Motor neuron (in vitro differentiated cells): Measurements from ENCODE around the gene PNPO. TPM values are rescaled to one million over a fixed set of nuclear protein-coding genes. Genes with fewer than 3 reads are reported as not detected.

Experiments used
- ATAC-seq, 8 experiments: fragments of 200-7000 bp; cut with Tn5 transposase; replicated peaks in 6 of 8; 2 replicates each; pipeline ENCODE4 v1.8.0; 2021; ENCODE audit warnings: mild to moderate bottlenecking in 8 of 8, moderate library complexity in 8 of 8
- H3K27ac ChIP-seq, 2 donors: fragments of 250-450 bp; sonication (Bioruptor Pico); 2 replicates each; pipeline ENCODE4 v1.9.0; 2021; ENCODE audit warnings: antibody characterized with exemption in 2 of 2, mild to moderate bottlenecking in 2 of 2, moderate library complexity in 1 of 2
- H3K4me1 ChIP-seq, 2 donors: fragments of 250-450 bp; sonication (Bioruptor Pico); replicated peaks in 1 of 2; 2 replicates each; pipeline ENCODE4 v1.6.1; 2021; ENCODE audit warnings: antibody characterized with exemption in 2 of 2, mild to moderate bottlenecking in 2 of 2, moderate library complexity in 1 of 2
- H3K4me3 ChIP-seq, 5 donors: fragments of 250-450 bp; sonication (Bioruptor Pico); 2 replicates each; pipeline ENCODE4 v1.9.0; 2021; ENCODE audit warnings: antibody characterized with exemption in 5 of 5, mild to moderate bottlenecking in 5 of 5, moderate library complexity in 4 of 5
- WGBS, 10 experiments: fragments of 450-650 bp; shearing (Covaris generic); methylation state at CpG; one replicate each; pipeline ENCODE4 v1.0.0; 2022; 5-methylcytosine and 5-hydroxymethylcytosine counted together
- in situ Hi-C, 9 experiments: fragments of 400-800 bp; cut with MboI; loops; one replicate each; pipeline ENCODE4 v1.15.0; 2021; ENCODE audit warnings: low sequenced_read_pairs in 9 of 9, low pct_unique_long_range_greater_than_20kb in 2 of 9; ENCODE audit not compliant: unreplicated experiment in 9 of 9
- total RNA-seq, 8 experiments: library from RNA; unstranded; fragments of 300-600 nt; gene quantifications; 2 replicates each; pipeline versions ENCODE4 v1.2.3 to v1.2.4, GENCODE V29; 2022

PNPO gene
- total RNA-seq: 10 to 100 TPM in 4 of 8 experiments, 1 to 10 TPM in 4; 7.3 to 54.6 (median 10.7) TPM

DNA sequence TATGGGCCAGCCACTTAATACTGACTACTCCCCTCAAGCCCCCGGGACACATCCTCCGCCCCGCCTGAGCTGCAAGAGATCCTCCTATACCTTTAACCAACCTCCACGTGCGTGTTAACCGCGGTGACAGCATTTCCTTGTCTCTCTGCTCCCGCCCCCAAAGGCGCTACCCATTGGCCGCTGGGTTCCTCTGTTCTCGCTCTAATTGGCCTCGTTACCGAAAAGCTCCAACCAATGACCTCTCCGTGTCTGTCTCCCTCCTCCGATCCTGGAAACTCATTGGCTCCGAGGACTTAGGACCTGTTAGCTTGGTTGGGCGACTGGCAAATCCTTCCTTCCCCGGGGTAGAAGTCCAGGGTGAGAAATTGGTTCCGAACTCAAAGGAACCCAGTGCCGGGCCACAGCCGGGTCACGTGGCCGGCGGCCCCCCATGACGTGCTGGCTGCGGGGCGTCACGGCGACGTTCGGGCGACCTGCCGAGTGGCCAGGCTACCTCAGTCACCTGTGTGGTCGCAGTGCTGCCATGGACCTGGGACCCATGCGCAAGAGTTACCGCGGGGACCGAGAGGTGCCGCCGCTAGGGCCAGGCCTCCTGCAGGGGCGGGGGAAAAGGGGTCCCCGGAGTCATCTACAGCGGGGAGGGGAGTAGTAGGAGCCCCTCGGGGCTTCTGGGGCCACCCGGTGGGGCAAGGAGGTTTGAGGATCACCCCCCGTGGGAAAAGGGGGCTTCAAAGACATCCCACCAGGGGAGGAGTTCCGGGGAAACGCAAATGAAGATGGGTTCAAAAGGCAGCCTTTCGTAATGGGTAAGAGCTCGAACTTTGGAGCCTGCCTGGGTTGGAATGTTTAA lies at the start of gene PNPO:
Gene PNPO, plus strand, starts transcription at position 326 of the 850 bp plus-strand sequence. Its CDS starts 105 bp downstream, at position 431.
- in situ Hi-C loops: loop anchor here in 2 of 9 experiments (10.0 to 25.0 kb wide), 2 partner anchors 73 to 104 kb away; partner anchors contain the start of genes LRRC46 (in 1 of the 2), MRPL10 (in 1 of the 2) and SCRN2 (in 1 of the 2)
- Histone ChIP-seq H3K4me1 (peaks cover 8% of the 10 kb centered on the region in 2 donors), H3K27ac (peak within 1 kb of the TSS in 1 of 2 donors; percentile 27), H3K4me3 (peak within 1 kb of the TSS; percentile 39 to 86 (median 71))
- peak; percentile 98 to 100 (median 98) for ATAC-seq
- 0 to 20% (median 3%) methylated on average over 1 to 30 of the region's 50 CpGs; no CpG with 5 or more reads in 2 of the 10 experiments for WGBS, 10 experiments

DNA sequence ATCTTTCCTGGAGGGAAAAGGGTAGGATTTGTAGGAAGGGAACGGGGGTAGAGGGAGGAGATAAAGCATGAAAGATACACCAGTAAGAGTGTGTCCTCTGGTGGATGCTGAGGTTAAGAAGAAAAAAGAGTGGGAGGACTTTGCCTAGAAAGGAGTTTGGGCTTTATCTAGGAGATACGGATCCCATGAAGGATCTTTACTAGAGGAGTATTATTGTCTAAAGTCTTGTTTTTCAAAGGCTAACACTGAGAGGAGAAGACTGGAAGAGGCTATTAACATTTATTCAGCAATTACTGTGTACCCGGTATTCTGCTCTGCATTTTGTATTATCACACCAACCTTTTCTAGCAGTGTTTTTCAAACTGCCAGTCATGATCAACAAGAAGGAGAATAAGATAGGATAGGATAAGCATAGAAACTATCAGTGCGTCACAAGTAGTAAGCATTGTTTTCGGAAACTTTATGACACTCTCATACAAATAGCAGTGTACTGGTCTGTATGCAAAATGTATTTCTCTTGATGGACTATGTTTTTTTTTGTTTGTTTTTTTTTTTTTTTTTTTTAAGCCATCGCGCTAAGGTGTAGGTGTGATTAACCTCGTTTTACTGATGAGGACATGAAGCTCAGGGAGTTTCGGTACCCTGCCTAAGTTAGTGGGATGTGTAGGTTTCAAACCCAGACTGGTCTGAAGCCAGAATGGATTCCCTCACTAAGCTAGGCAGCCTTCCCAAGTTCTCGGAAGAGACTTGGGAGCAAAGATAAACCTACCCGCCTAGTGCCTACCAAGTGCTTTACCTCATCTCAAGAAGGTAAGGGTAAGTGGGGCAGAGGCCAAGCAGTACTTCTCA lies 46.6 kb upstream of the PNPO start:
- peaks cover 8 to 10% of the 10 kb centered on the region in 2 donors for H3K4me1 ChIP-seq
- H3K27ac ChIP-seq: peak overlapping the region in 1 of 2 donors; percentile 61
- H3K4me3 ChIP-seq: peak overlapping the region; percentile 65 to 93 (median 76)
- in situ Hi-C loops: loop anchor here in 2 of 9 experiments (5.0 to 10.0 kb wide), 2 partner anchors 50 to 52 kb away; partner anchors contain the start of gene SCRN2 (in 2 of the 2)
- 32 to 64% (median 52%) methylated on average over 2 to 10 of the region's 11 CpGs for WGBS, 10 experiments
- no peak for ATAC-seq

DNA sequence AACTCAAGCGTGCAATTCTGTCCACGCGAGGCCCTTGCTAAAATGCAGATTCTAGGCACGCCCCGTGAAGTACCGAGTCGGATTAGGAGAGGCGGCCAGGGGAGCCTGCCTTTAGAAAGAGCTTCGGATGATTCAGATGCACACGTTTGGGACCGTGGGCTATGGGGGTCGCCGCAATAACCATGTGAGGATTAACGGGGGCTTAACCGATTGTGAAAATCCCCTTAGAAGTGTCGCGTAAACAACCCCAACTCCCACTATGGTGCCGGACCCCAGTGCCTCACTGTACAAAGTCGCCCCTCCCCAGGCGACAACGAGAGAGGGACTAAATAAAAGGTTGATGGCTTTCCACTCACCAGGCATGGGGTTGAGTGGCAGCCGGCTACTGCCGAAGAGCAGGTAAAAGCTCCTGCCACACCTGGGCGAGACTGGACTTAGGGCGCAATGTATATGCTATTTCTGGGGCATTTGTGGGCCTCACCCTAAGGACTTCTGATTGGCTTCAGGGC lies 46.0 kb upstream of the PNPO start:
- in situ Hi-C loops: loop anchor here in 1 of 9 experiments (10.0 kb wide), 1 partner anchor 51 kb away; the partner anchor contains the start of gene SCRN2
- peak in 3 of 8 experiments; percentile 3 to 9 (median 9) for ATAC-seq
- peak overlapping the region; percentile 13 to 61 for H3K27ac ChIP-seq
- H3K4me1 ChIP-seq: peaks cover 8 to 10% of the 10 kb centered on the region in 2 donors
- H3K4me3 ChIP-seq: peak overlapping the region; percentile 65 to 93 (median 76)
- WGBS, 10 experiments: 0 to 10% (median 0%) methylated on average over 1 to 10 of the region's 25 CpGs; no CpG with 5 or more reads in 5 of the 10 experiments

DNA sequence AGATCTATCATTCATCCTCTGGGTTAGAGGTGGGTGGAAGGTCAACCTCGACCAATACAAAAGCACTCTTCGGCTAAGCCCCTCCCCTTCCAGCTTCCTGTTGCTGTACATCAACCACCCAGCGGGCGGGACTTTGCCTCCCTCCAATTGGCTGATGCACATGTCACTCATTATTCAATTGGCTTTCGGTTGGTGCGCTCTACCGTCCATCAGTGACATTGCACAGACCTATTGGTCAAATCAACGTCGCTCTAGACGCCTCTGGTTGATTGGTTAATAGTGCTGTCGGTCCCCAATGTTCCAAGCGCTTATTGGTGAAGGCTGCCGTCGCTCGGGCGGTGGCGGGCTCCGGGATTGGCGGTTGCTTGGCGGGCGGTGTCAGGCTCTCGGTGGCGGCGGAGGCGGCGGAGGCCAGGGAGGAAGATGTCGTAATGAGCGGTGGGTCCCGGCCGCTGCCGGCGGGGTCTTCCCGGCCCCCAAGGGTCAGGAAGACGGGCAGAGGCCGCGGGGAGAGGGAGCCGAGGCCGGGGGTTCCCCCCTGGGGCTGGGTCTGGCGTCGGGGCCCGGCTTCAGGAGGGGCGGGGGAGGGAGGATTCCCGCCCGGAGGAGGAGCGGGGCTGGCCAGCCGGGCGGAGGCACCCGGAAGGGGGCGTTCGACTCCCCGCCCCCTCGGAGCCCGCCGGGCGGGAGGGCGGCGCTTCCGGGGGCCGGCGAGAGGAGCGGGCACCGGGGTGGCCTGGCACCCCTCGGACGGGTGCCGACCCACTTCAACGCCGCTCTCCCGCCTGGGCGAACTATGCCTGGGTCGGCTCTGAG lies 45.3 kb upstream of the PNPO start, which contains the start of gene SP2:
Gene SP2, plus strand, starts transcription at position 381 of the 816 bp plus-strand sequence. Its CDS starts 51 bp downstream, at position 432.
- H3K4me1 ChIP-seq: peaks cover 8 to 10% of the 10 kb centered on the region in 2 donors
- peak; percentile 88 to 94 (median 94) for ATAC-seq
- in situ Hi-C loops: loop anchor here in 1 of 9 experiments (10.0 kb wide), 1 partner anchor 51 kb away; the partner anchor contains the start of gene SCRN2
- H3K27ac ChIP-seq: peak within 1 kb of the TSS; percentile 99 to 100
- 0 to 1% (median 0%) methylated on average over 2 to 14 of the region's 70 CpGs; no CpG with 5 or more reads in 5 of the 10 experiments for WGBS, 10 experiments
- H3K4me3 ChIP-seq: peak within 1 kb of the TSS; percentile 87 to 97 (median 93)

DNA sequence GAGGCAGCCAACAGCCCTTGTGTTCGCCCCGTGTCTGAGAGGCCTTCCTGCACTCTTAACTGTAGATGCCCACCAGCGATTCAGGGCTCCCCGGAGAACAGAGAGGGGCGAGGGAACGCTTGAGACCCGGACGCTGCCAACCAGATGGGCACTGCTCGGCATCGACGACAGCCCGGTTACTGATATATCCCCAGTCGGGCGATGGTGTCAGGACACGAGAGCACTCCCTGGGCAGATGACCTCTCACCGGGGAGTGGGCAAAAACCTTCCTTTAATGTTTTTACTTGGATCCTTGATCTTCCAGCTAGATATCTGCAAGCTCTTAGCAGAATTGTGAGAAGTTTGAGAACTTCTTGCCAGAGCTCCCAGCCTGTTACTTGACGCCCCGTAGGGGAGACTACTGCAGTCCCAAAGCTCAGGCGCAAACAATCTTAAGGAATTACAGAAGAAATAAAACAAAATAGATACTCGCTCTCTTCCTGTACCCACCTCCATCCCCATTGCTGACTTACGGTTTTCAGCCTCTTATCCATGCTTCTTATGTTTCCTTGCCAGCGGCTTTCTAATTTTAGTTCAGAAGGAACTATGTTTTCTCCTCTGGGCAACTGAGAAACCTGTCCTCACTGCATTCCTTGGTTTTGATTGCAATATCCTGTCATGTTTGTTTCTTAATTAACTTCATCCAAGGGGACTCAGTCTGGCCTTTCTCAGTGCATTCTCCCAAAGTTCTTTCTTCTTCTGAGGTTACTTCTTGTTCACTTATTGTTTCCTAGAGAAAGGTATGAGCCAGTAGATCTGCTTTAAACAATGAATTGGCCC lies 44.5 kb upstream of the PNPO start:
- ATAC-seq: no peak
- in situ Hi-C loops: loop anchor here in 1 of 9 experiments (10.0 kb wide), 1 partner anchor 52 kb away; the partner anchor contains the start of gene SCRN2
- peak overlapping the region; percentile 99 to 100 for H3K27ac ChIP-seq
- H3K4me3 ChIP-seq: peak overlapping the region; percentile 87 to 97 (median 90)
- peaks cover 8 to 10% of the 10 kb centered on the region in 2 donors for H3K4me1 ChIP-seq
- 0 to 31% (median 6%) methylated on average over 2 to 16 of the region's 22 CpGs; no CpG with 5 or more reads in 1 of the 10 experiments for WGBS, 10 experiments

DNA sequence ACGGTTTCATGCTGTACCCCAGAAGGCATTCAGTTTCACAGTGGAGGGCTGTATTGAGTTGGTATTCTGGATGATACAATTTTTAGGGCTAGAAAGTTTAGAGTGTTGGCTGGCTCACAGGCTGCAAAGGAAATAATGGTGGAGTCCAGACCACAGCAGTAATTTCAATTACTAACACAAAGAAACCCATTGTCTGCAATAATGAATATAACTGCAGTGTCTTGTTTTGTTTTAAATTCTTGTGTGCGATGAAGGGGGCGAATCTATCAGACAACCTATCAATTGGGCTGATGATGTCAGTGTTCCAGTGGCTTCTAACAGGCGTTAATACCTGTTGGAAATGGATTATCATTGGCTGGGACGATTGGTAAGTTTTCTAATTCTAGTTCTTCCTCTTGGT lies 43.8 kb upstream of the PNPO start:
- ATAC-seq: no peak
- in situ Hi-C loops: loop anchor here in 1 of 9 experiments (10.0 kb wide), 1 partner anchor 53 kb away; the partner anchor contains the start of gene SCRN2
- Histone ChIP-seq H3K27ac (no peak overlapping the region), H3K4me1 (peaks cover 8 to 10% of the 10 kb centered on the region in 2 donors), H3K4me3 (peak overlapping the region in 1 of 5 donors; percentile 90)
- 73 to 100% (median 81%) methylated on average over 2 to 5 of the region's 5 CpGs for WGBS, 10 experiments

DNA sequence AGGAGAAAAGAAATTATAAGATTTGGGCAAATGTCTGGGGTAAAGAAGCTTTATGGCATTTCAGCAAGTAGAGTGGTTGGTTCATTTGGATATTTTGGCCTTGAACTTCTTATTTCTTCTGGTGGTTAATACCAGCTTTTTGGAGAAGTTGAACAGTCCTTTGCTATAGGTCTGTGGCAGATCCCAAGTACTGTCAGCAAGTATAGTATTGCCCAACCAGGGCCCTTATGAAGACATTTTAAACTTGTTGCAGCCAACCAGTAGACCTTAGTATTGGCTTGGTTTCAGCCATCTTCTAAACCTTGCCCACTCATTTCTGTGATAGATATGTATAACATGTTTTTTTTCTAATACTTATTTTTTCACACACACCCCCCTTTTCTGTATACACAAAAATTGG lies 43.1 kb upstream of the PNPO start:
- ATAC-seq: no peak
- in situ Hi-C loops: loop anchor here in 1 of 9 experiments (10.0 kb wide), 1 partner anchor 53 kb away; the partner anchor contains the start of gene SCRN2
- Histone ChIP-seq H3K4me3 (no peak overlapping the region), H3K4me1 (peaks cover 8 to 10% of the 10 kb centered on the region in 2 donors), H3K27ac (no peak overlapping the region)

DNA sequence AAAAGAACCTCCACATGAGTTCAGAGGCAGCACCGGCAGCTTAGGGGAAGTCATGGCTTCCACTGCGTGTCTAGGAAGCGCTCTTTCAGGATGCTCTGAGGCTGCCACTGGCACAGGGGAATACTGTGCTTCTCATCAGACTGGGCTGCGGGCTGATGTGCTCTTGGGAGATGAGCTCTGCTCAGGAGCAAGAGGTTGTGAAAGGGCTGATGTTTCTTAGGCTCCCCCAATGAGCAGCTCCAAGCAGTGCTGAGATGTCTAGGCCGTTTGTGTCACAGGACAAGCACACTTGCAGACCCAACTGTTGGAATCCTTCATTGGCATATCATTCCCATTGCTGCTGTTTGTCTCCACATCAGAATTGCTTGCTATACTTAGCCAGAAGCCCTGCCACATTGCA lies 41.7 kb upstream of the PNPO start:
- 75 to 100% (median 94%) methylated on average over 1 to 5 of the region's 5 CpGs; no CpG with 5 or more reads in 4 of the 10 experiments for WGBS, 10 experiments
- in situ Hi-C loops: loop anchor here in 1 of 9 experiments (10.0 kb wide), 1 partner anchor 55 kb away; the partner anchor contains the start of gene SCRN2
- no peak overlapping the region for H3K27ac ChIP-seq

DNA sequence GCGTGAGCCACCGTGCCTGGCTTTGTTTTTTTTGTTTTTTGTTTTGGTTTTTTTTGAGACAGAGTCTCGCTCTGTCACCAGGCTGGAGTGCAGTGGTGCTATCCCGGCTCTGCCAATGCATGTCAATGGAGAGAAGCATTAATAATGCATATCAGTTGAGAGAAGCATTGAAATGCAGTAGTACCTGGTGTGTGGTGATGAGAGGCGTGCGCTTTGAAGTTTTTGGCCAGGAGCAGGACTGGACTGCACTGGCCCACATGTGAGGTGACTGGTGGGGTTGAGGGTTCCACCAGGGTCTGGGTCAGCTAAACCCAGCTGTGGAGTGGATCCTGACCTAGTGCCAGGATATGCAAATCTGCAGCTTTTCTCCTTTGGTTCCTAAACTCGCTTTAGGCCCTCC lies 39.9 kb upstream of the PNPO start:
- ATAC-seq: no peak
- no peak overlapping the region for H3K4me3 ChIP-seq

More for the DNA sequence above, 41.7 kb upstream of the PNPO start:
- Histone ChIP-seq H3K4me1 (peaks cover 8 to 9% of the 10 kb centered on the region in 2 donors), H3K4me3 (no peak overlapping the region)
- ATAC-seq: no peak

DNA sequence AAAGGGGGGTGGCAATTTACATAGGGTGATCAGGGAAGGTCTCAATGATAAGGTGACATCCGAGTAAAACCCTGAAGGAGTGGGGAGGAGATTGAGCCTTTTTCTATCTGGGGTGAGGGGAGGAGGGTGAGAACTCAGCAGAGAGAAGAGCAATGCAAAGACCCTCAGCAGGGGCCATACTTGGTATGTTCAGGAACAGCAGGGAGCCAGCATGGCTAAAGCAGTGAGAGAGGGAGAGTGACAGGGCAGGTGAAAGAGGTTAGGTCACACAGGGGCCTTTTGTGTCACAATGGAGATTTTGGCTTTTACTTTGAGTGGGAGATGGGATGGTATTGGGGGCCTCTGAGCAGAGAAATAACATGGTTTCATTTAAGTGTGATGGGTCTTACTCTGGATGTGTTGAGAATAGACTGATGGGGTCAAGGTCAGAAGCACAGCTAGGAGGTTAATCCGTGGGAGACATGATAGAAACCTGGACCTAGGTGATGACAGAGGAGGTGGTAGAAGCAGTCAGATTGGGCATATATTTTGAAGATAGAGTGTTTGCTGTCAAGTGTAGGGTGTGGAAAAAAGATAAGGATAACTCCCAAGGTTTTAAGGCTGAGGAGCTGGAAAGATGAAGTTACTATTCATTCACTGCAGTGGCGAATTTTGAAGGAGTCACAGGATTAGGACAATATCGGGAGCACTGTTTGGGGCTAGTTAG lies 39.2 kb upstream of the PNPO start:
- no peak overlapping the region for H3K4me3 ChIP-seq
- in situ Hi-C loops: no loop called here
- no peak for ATAC-seq
- H3K4me1 ChIP-seq: peaks cover 3 to 4% of the 10 kb centered on the region in 2 donors
- H3K27ac ChIP-seq: no peak overlapping the region
- 17 to 100% (median 27%) methylated on average over 1 to 4 of the region's 4 CpGs; no CpG with 5 or more reads in 3 of the 10 experiments for whole genome bisulfite sequencing, 10 experiments

More for the DNA sequence above, 39.9 kb upstream of the PNPO start:
- Histone ChIP-seq H3K4me1 (peaks cover 5% of the 10 kb centered on the region in 2 donors), H3K27ac (no peak overlapping the region)
- in situ Hi-C loops: no loop called here
- WGBS, 10 experiments: 62 to 83% (median 80%) methylated on average over 1 to 6 of the region's 7 CpGs; no CpG with 5 or more reads in 5 of the 10 experiments
